Endothelial cell of umbilical vein (primary cell): ENCODE data around the gene NOXA1. TPM values are rescaled to one million over a fixed set of nuclear protein-coding genes. Genes with fewer than 3 reads are reported as not detected.

Experiments
- BruUV-seq: library from RNA; stranded (reverse); fragments of 400-500 nt; replicated peaks from 2 replicates; lab custom pipeline; 2021; lab: Mats Ljungman, UMichigan
- CTCF ChIA-PET: fragments of 300-600, 350-600 bp; sonication (Branson Sonifier 250); formaldehyde crosslinking; loops from one replicate; lab custom pipeline; 2021; ENCODE audit warnings: antibody characterized with exemption, inconsistent platforms; lab: Charles Lee
- POLR2A ChIA-PET: fragments of 300-600, 350-600 bp; sonication (Branson Sonifier 250); formaldehyde crosslinking; loops from one replicate; lab custom pipeline; 2021; ENCODE audit warnings: antibody characterized with exemption, inconsistent platforms; lab: Charles Lee
- DNase-seq: peaks from one replicate; pipeline ENCODE4 v3.0.0-alpha.2; 2011; ENCODE audit warnings: low read depth, low spot score
- FAIRE-seq: peaks from 2 replicates; lab custom pipeline; 2011; peaks lifted over from hg19 to GRCh38; lab: Jason Lieb, UNC
- H2AFZ ChIP-seq: 2 replicates; pipeline ENCODE4 v1.6.0; 2012; ENCODE audit warnings: low read depth, low read length, control low read depth, inconsistent platforms
- H3K27ac ChIP-seq: 2 replicates; pipeline ENCODE4 v1.5.1; 2011; ENCODE audit warnings: low read depth, mild to moderate bottlenecking, control low read depth, low read length, moderate library complexity; ENCODE audit not compliant: insufficient read depth
- H3K27me3 ChIP-seq, 2 experiments: 2 replicates each; pipeline versions ENCODE4 v1.6.0 to v1.6.1; 2011; ENCODE audit warnings: low read length in 2 of 2, mixed read lengths in 1 of 2; ENCODE audit not compliant: control insufficient read depth in 2 of 2, insufficient read depth in 2 of 2
- H3K36me3 ChIP-seq, 2 experiments: 2 replicates in 1 of 2; 3 replicates in 1 of 2; pipeline ENCODE4 v1.5.1; 2011; ENCODE audit warnings: low read length in 2 of 2, mild to moderate bottlenecking in 1 of 2, moderate library complexity in 1 of 2; ENCODE audit not compliant: control insufficient read depth in 2 of 2, insufficient read depth in 2 of 2; ENCODE audit errors: extremely low read depth in 1 of 2
- H3K4me1 ChIP-seq: 3 replicates; pipeline ENCODE4 v1.5.1; 2011; ENCODE audit warnings: mild to moderate bottlenecking, low read length; ENCODE audit not compliant: control insufficient read depth, insufficient read depth; ENCODE audit errors: extremely low read depth
- H3K4me2 ChIP-seq: 2 replicates; pipeline ENCODE4 v1.6.1; 2011; ENCODE audit warnings: low read length, control low read depth, mixed read lengths; ENCODE audit not compliant: insufficient read depth
- H3K4me3 ChIP-seq, 3 experiments: fragments of 200-600 bp in 1 of 3; sonication (generic), shearing (Covaris generic) in 1 of 3; replicated peaks in 1 of 3; 2 replicates each; pipeline ENCODE4 v1.5.1; 2011 to 2016; ENCODE audit warnings: control low read depth in 3 of 3, low read length in 3 of 3, mild to moderate bottlenecking in 2 of 3, inconsistent platforms in 1 of 3, low read depth in 1 of 3, moderate library complexity in 1 of 3; ENCODE audit not compliant: insufficient read depth in 1 of 3
- H3K79me2 ChIP-seq: 2 replicates; pipeline ENCODE4 v1.6.0; 2012; ENCODE audit warnings: low read length, inconsistent platforms; ENCODE audit not compliant: control insufficient read depth, insufficient read depth
- H3K9ac ChIP-seq: replicated peaks from 2 replicates; pipeline ENCODE3; 2011; ENCODE audit warnings: low read length, control low read depth; ENCODE audit not compliant: insufficient read depth; ENCODE audit errors: extremely low read depth
- H3K9me1 ChIP-seq: replicated peaks from 3 replicates; pipeline ENCODE4 v1.6.0; 2011; ENCODE audit warnings: mild to moderate bottlenecking, low read length; ENCODE audit not compliant: control insufficient read depth, insufficient read depth; ENCODE audit errors: extremely low read depth
- H3K9me3 ChIP-seq: replicated peaks from 2 replicates; pipeline ENCODE4 v1.5.1; 2012; ENCODE audit warnings: low read length, inconsistent platforms; ENCODE audit not compliant: control insufficient read depth, insufficient read depth
- H4K20me1 ChIP-seq: replicated peaks from 2 replicates; pipeline ENCODE3; 2011; ENCODE audit warnings: mild to moderate bottlenecking, low read length; ENCODE audit not compliant: control insufficient read depth, insufficient read depth; ENCODE audit errors: extremely low read depth
- CTCF ChIP-seq, 2 donors: IDR thresholded peaks; 1 replicate in 1 of 2; 2 replicates in 1 of 2; pipeline ENCODE4 v1.5.1; 2011; ENCODE audit warnings: low read length in 2 of 2, mild to moderate bottlenecking in 2 of 2, moderate library complexity in 2 of 2, control low read depth in 1 of 2, inconsistent platforms in 1 of 2, low read depth in 1 of 2; ENCODE audit not compliant: insufficient read depth in 1 of 2; ENCODE audit errors: extremely low read depth in 1 of 2
- EZH2 ChIP-seq: IDR thresholded peaks from 2 replicates; pipeline ENCODE4 v1.6.1; 2012; ENCODE audit warnings: borderline replicate concordance, low read depth, mild to moderate bottlenecking, moderate library complexity, low read length, inconsistent platforms; ENCODE audit not compliant: severe bottlenecking
- FOS ChIP-seq: IDR thresholded peaks from 2 replicates; pipeline ENCODE4 v1.6.1; 2011; ENCODE audit warnings: mild to moderate bottlenecking, low read length, moderate library complexity, borderline replicate concordance; ENCODE audit not compliant: insufficient read depth
- GATA2 ChIP-seq: IDR thresholded peaks from 2 replicates; pipeline ENCODE4 v1.7.0; 2011; ENCODE audit warnings: low read depth, mild to moderate bottlenecking, moderate library complexity, mixed read lengths, low read length; ENCODE audit not compliant: insufficient read length, insufficient read depth
- JUN ChIP-seq: IDR thresholded peaks from 2 replicates; pipeline ENCODE4 v1.6.1; 2011; ENCODE audit warnings: borderline replicate concordance, low read depth; ENCODE audit not compliant: insufficient read length, insufficient read depth
- MAX ChIP-seq: IDR thresholded peaks from 2 replicates; pipeline ENCODE4 v1.6.1; 2011; ENCODE audit not compliant: insufficient read depth, insufficient read length
- MYC ChIP-seq: IDR thresholded peaks from one replicate; pipeline ENCODE4 v1.6.1; 2011; ENCODE audit warnings: mild to moderate bottlenecking, low read depth, low read length
- POLR2A ChIP-seq: IDR thresholded peaks from 2 replicates; pipeline ENCODE4 v1.6.1; 2012; ENCODE audit warnings: low read depth, mild to moderate bottlenecking, control low read depth, low read length
- POLR2AphosphoS5 ChIP-seq: IDR thresholded peaks from 2 replicates; pipeline ENCODE4 v1.6.1; 2012; ENCODE audit warnings: low read depth, mild to moderate bottlenecking, control low read depth, low read length, moderate library complexity; ENCODE audit not compliant: insufficient read depth
- dilution Hi-C: fragments of 300-500 bp; cut with MboI; formaldehyde crosslinking; loops from one replicate; pipeline ENCODE4 v1.15.0; 2019; ENCODE audit warnings: low sequenced_read_pairs; ENCODE audit not compliant: extremely low pct_ligation_motif_present
- intact Hi-C: fragments of 100-400 bp; cut with micrococcal nuclease; formaldehyde crosslinking; loops from one replicate; pipeline ENCODE4 v1.10.0; 2022
- polyA plus RNA-seq, 4 experiments: library from polyadenylated mRNA; depleted of rRNA in 3 of 4; stranded (reverse) in 3 of 4; unstranded in 1 of 4; fragments of >200 nt; gene quantifications; 2 replicates each; pipeline versions ENCODE4 v1.2.1 to v1.2.3, GENCODE V29; 2011 to 2012; ENCODE audit warnings: missing spikeins in 1 of 4
- total RNA-seq: library from RNA; stranded (reverse); gene quantifications from 2 replicates; pipeline ENCODE4 v1.2.3, GENCODE V29; 2021

The NOXA1 gene
- total and polyA plus RNA-seq, 2 donors (not counting 3 experiments of a cell fraction or from before 2014, with no cell fraction given) = 0.40 to 0.91 TPM

- H3K79me2 ChIP-seq = no peaks in the 10 kb centered on the region
- no peaks in the 10 kb centered on the region for H3K9me3 ChIP-seq
- no peak overlapping the region for H2AFZ ChIP-seq
- dilution Hi-C loops (no loop called here), intact Hi-C loops (no loop called here)
- H3K36me3 ChIP-seq = no peaks in the 10 kb centered on the region
- DNase-seq = no peak
- H3K27ac ChIP-seq = no peak overlapping the region
- H3K4me3 ChIP-seq = no peak overlapping the region
- no peak for TF ChIP-seq JUN
- no TSS peak for BruUV-seq
- no peak for FAIRE-seq
- no peak overlapping the region for H3K9ac ChIP-seq
- H3K4me2 ChIP-seq = no peak overlapping the region
- peaks cover 4% of the 10 kb centered on the region for H3K4me1 ChIP-seq
- CTCF ChIA-PET = no interaction called here
- H4K20me1 ChIP-seq = no peaks in the 10 kb centered on the region
- peaks cover 2% of the 10 kb centered on the region in 2 experiments for H3K27me3 ChIP-seq
- H3K9me1 ChIP-seq = no peaks in the 10 kb centered on the region
- POLR2A ChIA-PET = no interaction called here
Observed at GRCh38 chr9:137467161-137467581, 44.0 kb downstream of the NOXA1 start.

DNA sequence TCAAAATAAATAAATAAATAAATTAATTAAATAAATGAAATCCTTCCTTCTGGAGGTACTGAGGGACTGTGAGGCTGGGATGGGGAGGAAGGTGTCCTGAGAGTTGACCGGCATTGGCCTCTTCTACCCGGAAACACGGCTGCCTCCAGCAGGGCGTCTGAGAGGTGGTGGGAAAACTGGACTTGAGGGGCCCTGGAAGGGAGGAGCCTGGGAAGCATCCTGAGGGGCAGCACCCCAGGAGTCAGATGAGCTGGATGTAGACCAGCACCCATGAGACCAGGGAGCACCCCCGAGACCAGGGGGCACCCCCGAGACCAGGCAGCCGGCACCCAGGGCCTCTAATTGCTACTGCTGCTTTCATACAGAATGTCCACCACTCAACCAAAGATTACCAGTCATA lies 44.7 kb downstream of the NOXA1 start:
- Histone ChIP-seq H3K36me3 (no peaks in the 10 kb centered on the region), H3K9me1 (no peaks in the 10 kb centered on the region), H4K20me1 (no peaks in the 10 kb centered on the region), H3K9ac (no peak overlapping the region), H3K9me3 (no peaks in the 10 kb centered on the region), H3K4me3 (no peak overlapping the region), H3K4me2 (no peak overlapping the region), H3K79me2 (no peaks in the 10 kb centered on the region), H3K27ac (no peak overlapping the region), H3K4me1 (peaks cover 4% of the 10 kb centered on the region), H3K27me3 (peaks cover 2% of the 10 kb centered on the region in 2 experiments), H2AFZ (no peak overlapping the region)
- TF ChIP-seq POLR2AphosphoS5 = no peak
- no peak for TF ChIP-seq GATA2
- TF ChIP-seq POLR2A = no peak
- no peak for TF ChIP-seq CTCF (IDR thresholded peaks at IDR 0.05; ENCODE audit: extremely low read depth in 1 of 2, insufficient read depth in 1 of 2, low read depth in 1 of 2, low read length in 2 of 2)
- no peak for TF ChIP-seq FOS
- TF ChIP-seq MYC = no peak
- no peak for TF ChIP-seq EZH2
- no peak for TF ChIP-seq MAX
- TF ChIP-seq JUN = no peak
- intact Hi-C loops = no loop called here
- no TSS peak for BruUV-seq
- CTCF ChIA-PET = interaction anchor here (1.0 kb wide), 1 partner anchor 22 kb away, joined by 3 read pairs; no protein-coding TSS in a partner anchor
- POLR2A ChIA-PET = interaction anchor here (0.5 kb wide), 1 partner anchor 67 kb away, joined by 3 read pairs; no protein-coding TSS in a partner anchor
- dilution Hi-C loops = no loop called here
- no peak for FAIRE-seq
- DNase-seq = no peak
